ENCODE data around the gene SLC22A13. TPM values are rescaled to one million over a fixed set of nuclear protein-coding genes. Genes with fewer than 3 reads are reported as not detected.

Gene SLC22A13
- total and polyA plus RNA-seq, 3 donors from 2014 or later, result 1.1 to 2.6 (median 1.5) TPM

DNA sequence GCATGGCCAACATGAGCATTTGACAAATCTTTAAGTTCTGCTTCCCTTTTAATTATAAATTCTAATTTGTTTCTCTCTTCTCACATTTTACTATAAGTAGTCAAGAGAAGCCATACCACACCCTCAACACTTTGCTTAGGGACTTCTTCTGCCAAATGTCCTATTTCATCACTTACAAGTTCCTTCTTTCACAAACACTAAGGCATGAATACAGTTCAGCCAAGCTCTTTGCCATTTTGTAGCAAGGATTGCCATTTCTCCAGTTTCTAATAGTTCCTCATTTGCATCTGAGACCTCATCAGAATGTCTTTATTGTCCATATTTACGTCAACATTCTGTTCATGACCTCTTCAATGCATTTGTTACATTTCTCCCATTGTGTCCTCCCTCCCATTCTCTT is 45.9 kb downstream of the SLC22A13 start:
- H3K27ac ChIP-seq, result no peak overlapping the region
- DNase-seq, result no peak
- no peak overlapping the region for H3K4me3 ChIP-seq
- WGBS, 2 donors, result 56 to 77% methylated on average over 1 of the region's 1 CpG
- TF ChIP-seq CTCF (IDR thresholded peaks at IDR 0.05) (no peak), POLR2A (IDR thresholded peaks at IDR 0.05) (no peak)
- no peaks in the 10 kb centered on the region for H3K4me1 ChIP-seq
- H3K27me3 ChIP-seq, result no peaks in the 10 kb centered on the region
- intact Hi-C loops (cut with DNase I; ENCODE audit: low total_unique reads), result loop anchor here (10.0 kb wide), 1 partner anchor 897 kb away; no protein-coding TSS in a partner anchor
- no peaks in the 10 kb centered on the region for H3K36me3 ChIP-seq (ENCODE audit: low read depth, missing control alignments)
- no peaks in the 10 kb centered on the region for H3K9me3 ChIP-seq

GRCh38 chr3:38311941-38312340 is 46.3 kb downstream of the SLC22A13 start:
- Histone ChIP-seq H3K4me3 (no peak overlapping the region), H3K27ac (no peak overlapping the region), H3K9me3 (no peaks in the 10 kb centered on the region), H3K27me3 (no peaks in the 10 kb centered on the region), H3K36me3 (ENCODE audit: low read depth, missing control alignments) (no peaks in the 10 kb centered on the region), H3K4me1 (no peaks in the 10 kb centered on the region)
- 66 to 79% methylated on average over 2 of the region's 2 CpGs for whole genome bisulfite sequencing, 2 donors
- TF ChIP-seq POLR2A (IDR thresholded peaks at IDR 0.05) (no peak), CTCF (IDR thresholded peaks at IDR 0.05) (no peak)
- DNase-seq, result no peak
- intact Hi-C loops (cut with DNase I; ENCODE audit: low total_unique reads), result loop anchor here (10.0 kb wide), 1 partner anchor 897 kb away; no protein-coding TSS in a partner anchor

GRCh38 chr3:38312356-38312755 is 46.7 kb downstream of the SLC22A13 start:
- H3K4me3 ChIP-seq, result no peak overlapping the region
- H3K27me3 ChIP-seq, result no peaks in the 10 kb centered on the region
- no peaks in the 10 kb centered on the region for H3K4me1 ChIP-seq
- H3K9me3 ChIP-seq, result no peaks in the 10 kb centered on the region
- H3K27ac ChIP-seq, result no peak overlapping the region
- H3K36me3 ChIP-seq (ENCODE audit: low read depth, missing control alignments), result no peaks in the 10 kb centered on the region
- DNase-seq, result no peak
- intact Hi-C loops (cut with DNase I; ENCODE audit: low total_unique reads), result loop anchor here (10.0 kb wide), 1 partner anchor 898 kb away; no protein-coding TSS in a partner anchor
- TF ChIP-seq CTCF (IDR thresholded peaks at IDR 0.05) (no peak), POLR2A (IDR thresholded peaks at IDR 0.05) (no peak)
- 89% methylated on average over 3 of the region's 3 CpGs for WGBS, 2 donors

GRCh38 chr3:38313263-38313662 is 47.7 kb downstream of the SLC22A13 start:
- DNase-seq, result no peak
- TF ChIP-seq CTCF (IDR thresholded peaks at IDR 0.05) (no peak), POLR2A (IDR thresholded peaks at IDR 0.05) (no peak)
- intact Hi-C loops (cut with DNase I; ENCODE audit: low total_unique reads), result loop anchor here (10.0 kb wide), 1 partner anchor 898 kb away; no protein-coding TSS in a partner anchor
- no peaks in the 10 kb centered on the region for H3K36me3 ChIP-seq (ENCODE audit: low read depth, missing control alignments)
- H3K4me1 ChIP-seq, result no peaks in the 10 kb centered on the region
- H3K27ac ChIP-seq, result no peak overlapping the region
- WGBS, 2 donors, result 68 to 85% methylated on average over 5 of the region's 5 CpGs
- no peak overlapping the region for H3K4me3 ChIP-seq
- no peaks in the 10 kb centered on the region for H3K27me3 ChIP-seq
- no peaks in the 10 kb centered on the region for H3K9me3 ChIP-seq

DNA sequence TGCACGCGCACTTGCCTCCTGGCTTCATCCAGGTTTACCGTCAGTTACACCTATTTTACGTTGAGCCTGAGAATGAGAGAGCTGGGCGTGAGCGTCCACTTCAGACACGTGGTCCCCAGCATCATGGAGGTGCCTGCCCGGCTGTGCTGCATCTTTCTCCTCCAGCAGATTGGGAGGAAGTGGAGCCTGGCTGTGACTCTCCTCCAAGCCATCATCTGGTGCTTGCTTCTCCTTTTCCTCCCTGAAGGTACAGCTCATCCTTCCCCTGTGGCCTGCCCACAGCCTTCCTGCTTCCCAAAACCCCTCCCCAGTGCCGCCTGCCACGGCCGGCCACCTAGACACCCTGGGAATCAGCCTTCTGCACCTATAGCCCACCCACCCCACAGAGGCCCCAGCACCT is 48.1 kb downstream of the SLC22A13 start:
- Histone ChIP-seq H3K36me3 (ENCODE audit: low read depth, missing control alignments) (no peaks in the 10 kb centered on the region), H3K4me3 (no peak overlapping the region), H3K27ac (no peak overlapping the region), H3K9me3 (no peaks in the 10 kb centered on the region), H3K4me1 (no peaks in the 10 kb centered on the region), H3K27me3 (no peaks in the 10 kb centered on the region)
- no peak for DNase-seq
- 78 to 79% methylated on average over 9 to 11 of the region's 11 CpGs for WGBS, 2 donors
- intact Hi-C loops (cut with DNase I; ENCODE audit: low total_unique reads), result loop anchor here (10.0 kb wide), 1 partner anchor 899 kb away; no protein-coding TSS in a partner anchor
- TF ChIP-seq POLR2A (IDR thresholded peaks at IDR 0.05) (no peak), CTCF (IDR thresholded peaks at IDR 0.05) (no peak)

Data from testis (tissue), 3 donors.